Measurements from ENCODE around the gene TSPAN5.

Gene TSPAN5

GRCh38 chr4:98519268-98519977 is 139.0 kb downstream of the TSPAN5 start:
- no peak for TF ChIP-seq CTCF (IDR thresholded peaks at IDR 0.05; ENCODE audit: insufficient read depth, low read length, poor library complexity, severe bottlenecking)

GRCh38 chr4:98518559-98519267 is 139.7 kb downstream of the TSPAN5 start:
- Histone ChIP-seq H3K27me3 (replicated peaks; ENCODE audit: control insufficient read depth, insufficient read depth, low read length) (no peaks in the 10 kb centered on the region), H3K36me3 (ENCODE audit: control insufficient read depth, insufficient read depth, low read length) (no peaks in the 10 kb centered on the region), H3K4me3 (replicated peaks; ENCODE audit: low read depth, low read length) (no peak overlapping the region)
- TF ChIP-seq CTCF (IDR thresholded peaks at IDR 0.05; ENCODE audit: insufficient read depth, low read length, poor library complexity, severe bottlenecking), result no peak
- peak; percentile 51 for DNase-seq (ENCODE audit: extremely low read depth, insufficient read length)

More at GRCh38 chr4:98519268-98519977, 139.0 kb downstream of the TSPAN5 start:
- Histone ChIP-seq H3K36me3 (ENCODE audit: control insufficient read depth, insufficient read depth, low read length) (no peaks in the 10 kb centered on the region), H3K27me3 (replicated peaks; ENCODE audit: control insufficient read depth, insufficient read depth, low read length) (no peaks in the 10 kb centered on the region), H3K4me3 (replicated peaks; ENCODE audit: low read depth, low read length) (no peak overlapping the region)
- DNase-seq (ENCODE audit: extremely low read depth, insufficient read length), result no peak

GRCh38 chr4:98517218-98518021 is 141.0 kb downstream of the TSPAN5 start:
- H3K27me3 ChIP-seq (replicated peaks; ENCODE audit: control insufficient read depth, insufficient read depth, low read length), result no peaks in the 10 kb centered on the region
- DNase-seq (ENCODE audit: extremely low read depth, insufficient read length), result no peak
- H3K36me3 ChIP-seq (ENCODE audit: control insufficient read depth, insufficient read depth, low read length), result no peaks in the 10 kb centered on the region
- no peak for TF ChIP-seq CTCF (IDR thresholded peaks at IDR 0.05; ENCODE audit: insufficient read depth, low read length, poor library complexity, severe bottlenecking)
- no peak overlapping the region for H3K4me3 ChIP-seq (replicated peaks; ENCODE audit: low read depth, low read length)

GRCh38 chr4:98516441-98517217 is 141.8 kb downstream of the TSPAN5 start:
- Histone ChIP-seq H3K36me3 (ENCODE audit: control insufficient read depth, insufficient read depth, low read length) (no peaks in the 10 kb centered on the region), H3K4me3 (replicated peaks; ENCODE audit: low read depth, low read length) (no peak overlapping the region), H3K27me3 (replicated peaks; ENCODE audit: control insufficient read depth, insufficient read depth, low read length) (no peaks in the 10 kb centered on the region)
- no peak for TF ChIP-seq CTCF (IDR thresholded peaks at IDR 0.05; ENCODE audit: insufficient read depth, low read length, poor library complexity, severe bottlenecking)
- DNase-seq (ENCODE audit: extremely low read depth, insufficient read length), result no peak

GRCh38 chr4:98516042-98516440 is 142.4 kb downstream of the TSPAN5 start:
- no peak for TF ChIP-seq CTCF (IDR thresholded peaks at IDR 0.05; ENCODE audit: insufficient read depth, low read length, poor library complexity, severe bottlenecking)
- no peak for DNase-seq (ENCODE audit: extremely low read depth, insufficient read length)

More at GRCh38 chr4:98516042-98516440, 142.4 kb downstream of the TSPAN5 start:
- Histone ChIP-seq H3K27me3 (replicated peaks; ENCODE audit: control insufficient read depth, insufficient read depth, low read length) (no peaks in the 10 kb centered on the region), H3K4me3 (replicated peaks; ENCODE audit: low read depth, low read length) (no peak overlapping the region), H3K36me3 (ENCODE audit: control insufficient read depth, insufficient read depth, low read length) (no peaks in the 10 kb centered on the region)

All from GM06990 (cell line).